Aorta (tissue), 5 donors: ENCODE results near the gene CPT1A. TPM values are rescaled to one million over a fixed set of nuclear protein-coding genes. Genes with fewer than 3 reads are reported as not detected.
A peak's percentile ranks its signal among the peaks of the same experiment; 100 is the strongest.

ENCODE experiments used
- ATAC-seq: fragments of 200-7000 bp; cut with Tn5 transposase; one replicate; pipeline ENCODE4 v1.9.1; 2022; ENCODE audit warnings: moderate library complexity; ENCODE audit not compliant: low FRiP score
- DNase-seq, 2 donors: peaks; one replicate each; pipeline ENCODE4 v3.0.0-alpha.2; 2020
- H3K27ac ChIP-seq, 2 donors: one replicate each; pipeline ENCODE4 v1.5.1; 2013; ENCODE audit warnings: low read length in 2 of 2, mild to moderate bottlenecking in 2 of 2, moderate library complexity in 2 of 2, control low read depth in 1 of 2, inconsistent platforms in 1 of 2, low read depth in 1 of 2
- H3K27me3 ChIP-seq, 2 donors: one replicate each; pipeline ENCODE4 v1.6.1; 2013; ENCODE audit warnings: control low read depth in 1 of 2, low read length in 1 of 2, mild to moderate bottlenecking in 1 of 2, moderate library complexity in 1 of 2; ENCODE audit not compliant: insufficient read depth in 2 of 2, control insufficient read depth in 1 of 2
- H3K36me3 ChIP-seq, 2 donors: one replicate each; pipeline ENCODE4 v1.6.1; 2013; ENCODE audit warnings: control low read depth in 1 of 2, low read length in 1 of 2, mild to moderate bottlenecking in 1 of 2; ENCODE audit not compliant: insufficient read depth in 2 of 2, control insufficient read depth in 1 of 2
- H3K4me1 ChIP-seq, 2 donors: one replicate each; pipeline ENCODE4 v1.6.1; 2013; ENCODE audit warnings: low read length in 2 of 2, control low read depth in 1 of 2, mild to moderate bottlenecking in 1 of 2, moderate library complexity in 1 of 2; ENCODE audit not compliant: insufficient read depth in 2 of 2, control insufficient read depth in 1 of 2
- H3K4me3 ChIP-seq, 2 donors: one replicate each; pipeline ENCODE4 v1.5.1; 2013; ENCODE audit warnings: low read length in 2 of 2, control low read depth in 1 of 2, mild to moderate bottlenecking in 1 of 2
- H3K9me3 ChIP-seq: one replicate; pipeline ENCODE4 v1.6.1; 2013; ENCODE audit warnings: mild to moderate bottlenecking, low read length; ENCODE audit not compliant: control insufficient read depth
- WGBS, 2 donors: extraction: QIAGEN DNeasy Blood & Tissue Kit; methylation state at CpG; one replicate each; pipeline ENCODE4 v1.1.7; 2013; 5-methylcytosine and 5-hydroxymethylcytosine counted together
- intact Hi-C, 2 donors: fragments of 100-400 bp; cut with DNase I; formaldehyde crosslinking; loops; one replicate each; pipeline versions ENCODE4 v1.14.2 to v1.15.0; 2022
- polyA plus RNA-seq, 2 donors: library from polyadenylated mRNA; stranded (reverse); fragments of 200-250 nt; gene quantifications; one replicate each; pipeline ENCODE4 v1.2.3, GENCODE V29; 2013
- total RNA-seq, 2 donors: library from RNA; stranded (reverse); fragmentation: NEBNext Ultra II Directional; extraction: Animal tissue kit (Norgen Biotek cat#: 25700); gene quantifications; one replicate each; pipeline ENCODE4 v1.2.1, GENCODE V29; 2021
- donor health status: healthy with polysubstance abuse.
- donor health status: Bipolar disorder and iron deficiency.
- donor health status: DM: no; HTN: no; CAD: no.
- donor health status: DM: no; HTN: no; CAD: no.
- donor health status: DM: yes; HTN: yes; CAD: no.

CPT1A gene
- total and polyA plus RNA-seq, 4 donors = 10.9 to 81.4 (median 59.5) TPM

DNA sequence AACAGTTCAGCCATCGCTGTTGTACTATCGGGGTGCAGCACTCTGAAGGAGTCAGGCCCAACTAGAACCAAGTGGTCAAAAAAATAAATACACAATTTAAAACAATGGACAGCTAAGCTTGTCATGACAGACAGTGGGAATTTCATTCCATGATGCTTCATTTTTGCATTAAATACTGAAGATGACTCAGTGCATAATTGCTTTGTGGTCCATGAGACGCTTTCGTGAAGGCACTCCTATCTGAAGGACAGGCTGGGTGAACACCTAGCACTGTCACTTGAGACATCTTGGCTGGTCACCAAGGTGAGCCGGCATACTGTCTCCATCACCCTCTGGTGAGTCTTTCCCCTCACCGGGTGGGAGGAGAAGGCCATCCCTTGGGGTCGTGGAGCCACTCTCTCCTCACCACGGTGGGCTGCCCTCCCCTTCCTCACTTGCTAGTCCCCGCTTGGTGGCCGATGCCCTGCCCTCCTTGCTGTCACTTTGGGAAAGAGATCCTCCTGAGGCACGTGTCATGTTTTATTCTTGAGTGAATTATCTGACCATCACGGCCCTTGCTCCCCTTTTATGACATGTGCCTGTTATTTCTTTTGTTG lies 85.4 kb downstream of the CPT1A start:
- Histone ChIP-seq H3K27me3 (no peaks in the 10 kb centered on the region), H3K4me3 (no peak overlapping the region), H3K9me3 (no peaks in the 10 kb centered on the region), H3K4me1 (no peaks in the 10 kb centered on the region), H3K36me3 (peaks cover 3 to 8% of the 10 kb centered on the region in 2 donors), H3K27ac (no peak overlapping the region)
- WGBS, 2 donors = 88% methylated on average over 12 of the region's 12 CpGs
- ATAC-seq (no peak), DNase-seq (peak in 1 of 2 donors; percentile 70)
- intact Hi-C loops = no loop called here

DNA sequence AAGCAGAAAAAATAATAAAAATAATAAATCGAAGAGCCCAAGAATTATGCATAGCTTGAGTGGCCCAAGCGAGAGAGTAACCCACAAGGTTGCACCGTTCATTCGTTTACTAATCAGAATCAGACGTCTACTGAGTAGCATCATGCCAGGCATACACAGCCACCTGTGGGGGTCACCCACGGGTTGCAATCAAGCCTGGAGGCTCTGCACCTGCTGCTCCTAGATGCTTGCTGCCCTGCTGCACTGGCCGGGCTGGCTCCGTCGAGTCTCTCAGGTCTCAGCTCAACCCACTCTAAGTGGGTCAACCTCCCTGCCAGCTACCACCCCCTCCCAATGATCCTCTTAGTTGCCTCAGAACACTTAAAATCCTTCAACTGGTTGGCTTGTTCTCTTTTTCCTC lies 88.4 kb downstream of the CPT1A start:
- Histone ChIP-seq H3K4me3 (no peak overlapping the region), H3K36me3 (peaks cover 0 to 6% of the 10 kb centered on the region in 2 donors), H3K27ac (no peak overlapping the region), H3K27me3 (no peaks in the 10 kb centered on the region), H3K9me3 (no peaks in the 10 kb centered on the region), H3K4me1 (no peaks in the 10 kb centered on the region)
- intact Hi-C loops = no loop called here
- 86 to 90% methylated on average over 9 of the region's 9 CpGs for WGBS, 2 donors
- ATAC-seq = no peak
- DNase-seq = no peak

DNA sequence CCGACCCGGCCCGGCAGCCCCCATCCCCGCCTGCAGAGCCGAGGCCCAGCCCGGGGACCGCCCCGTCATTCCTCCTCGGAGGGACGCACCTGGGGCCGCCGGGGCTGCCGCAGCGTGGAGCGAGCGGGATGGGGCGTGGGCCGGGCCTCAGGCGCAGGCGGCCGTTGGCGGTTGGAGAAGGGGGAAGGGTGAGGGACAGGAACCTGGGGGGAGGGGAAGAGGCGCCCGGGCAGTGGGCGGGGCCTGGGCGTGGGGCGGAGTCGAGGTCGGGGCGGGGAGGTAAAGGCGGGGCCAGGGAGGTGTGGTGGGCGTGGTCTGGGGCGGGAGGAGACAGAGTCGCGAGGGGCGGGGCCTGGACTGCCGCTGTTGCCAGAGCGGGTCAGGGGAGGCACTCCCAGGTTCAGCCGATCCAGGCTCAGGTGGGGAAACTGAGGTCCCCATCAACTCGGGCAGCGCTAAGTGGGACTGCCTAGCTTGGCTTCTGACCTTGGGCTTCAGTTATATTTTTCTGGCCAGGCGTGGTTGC lies 90.3 kb downstream of the CPT1A start, which contains the start of gene TESMIN:
Gene TESMIN (minus strand): TSS at position 190 of the 526 bp plus-strand sequence. CDS start 860 bp downstream, outside the sequence.
- peak; percentile 89 for ATAC-seq
- no peak within 1 kb of the TSS for H3K4me3 ChIP-seq
- peaks cover 0 to 4% of the 10 kb centered on the region in 2 donors for H3K36me3 ChIP-seq
- 3% methylated on average over 40 to 42 of the region's 42 CpGs for WGBS, 2 donors
- intact Hi-C loops = no loop called here
- H3K27ac ChIP-seq = no peak within 1 kb of the TSS
- no peaks in the 10 kb centered on the region for H3K4me1 ChIP-seq
- H3K9me3 ChIP-seq = no peaks in the 10 kb centered on the region
- no peaks in the 10 kb centered on the region for H3K27me3 ChIP-seq
- peak; percentile 91 to 94 for DNase-seq

DNA sequence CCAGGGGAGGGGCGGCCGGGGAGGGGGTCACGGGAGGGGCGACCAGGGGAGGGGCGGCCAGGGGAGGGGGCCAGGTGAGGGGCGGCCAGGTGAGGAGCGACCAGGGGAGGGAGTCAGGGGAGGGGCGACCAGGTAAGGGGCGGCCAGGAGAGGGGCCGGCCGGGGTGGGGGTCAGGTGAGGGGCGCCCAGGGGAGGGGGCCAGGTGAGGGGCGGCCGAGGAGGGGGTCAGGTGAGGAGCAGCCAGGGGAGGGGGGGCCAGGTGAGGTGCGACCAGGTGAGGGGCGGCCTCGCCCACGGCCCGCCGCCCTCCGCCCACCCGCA lies 90.8 kb downstream of the CPT1A start:
- Histone ChIP-seq H3K4me3 (no peak overlapping the region), H3K36me3 (peaks cover 0 to 2% of the 10 kb centered on the region in 2 donors), H3K27me3 (no peaks in the 10 kb centered on the region), H3K27ac (no peak overlapping the region), H3K9me3 (no peaks in the 10 kb centered on the region), H3K4me1 (no peaks in the 10 kb centered on the region)
- 0 to 4% methylated on average over 1 to 21 of the region's 22 CpGs for WGBS, 2 donors
- no peak for ATAC-seq
- peak in 1 of 2 donors; percentile 47 for DNase-seq
- intact Hi-C loops = no loop called here

DNA sequence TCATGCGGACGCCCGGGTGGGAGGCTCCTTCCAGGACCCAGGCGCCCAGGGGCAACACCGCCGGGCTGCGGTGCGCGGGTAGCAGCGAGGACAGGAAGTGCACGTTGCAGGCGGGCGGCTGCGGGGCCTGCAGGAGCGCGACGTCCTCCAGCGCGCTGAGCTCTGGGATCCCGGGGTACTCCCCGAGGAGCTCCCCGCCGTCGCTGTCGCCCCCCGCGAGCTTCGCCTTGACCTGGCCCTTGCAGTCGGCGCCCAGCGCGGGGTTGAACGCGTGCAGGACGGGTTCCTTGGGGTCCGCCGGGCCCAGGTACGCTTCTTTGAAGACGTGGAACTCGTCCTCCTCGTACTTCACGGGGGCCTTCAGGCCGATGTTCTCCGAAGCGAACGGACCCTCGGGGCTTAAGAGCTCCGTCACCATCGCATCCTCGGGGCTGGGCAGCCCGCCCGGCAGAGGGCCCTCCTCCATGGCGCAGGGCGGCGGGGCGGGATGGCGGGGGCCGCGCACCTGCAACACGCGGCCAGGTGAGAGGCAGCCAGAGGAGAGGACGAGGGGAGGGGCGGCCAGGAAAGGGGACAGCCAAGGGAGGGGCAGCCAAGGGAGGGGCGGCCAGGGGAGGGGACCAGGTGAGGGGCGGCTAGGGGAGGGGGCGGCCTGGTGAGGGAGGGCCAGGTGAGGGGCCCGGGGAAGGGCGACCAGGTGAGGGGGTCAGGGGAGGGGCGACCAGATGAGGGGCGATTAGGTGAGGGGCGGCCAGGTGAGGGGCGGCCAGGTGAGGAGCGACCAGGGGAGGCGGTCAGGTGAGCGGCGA lies 91.3 kb downstream of the CPT1A start:
- Histone ChIP-seq H3K27me3 (no peaks in the 10 kb centered on the region), H3K4me1 (no peaks in the 10 kb centered on the region), H3K27ac (no peak overlapping the region), H3K4me3 (no peak overlapping the region), H3K36me3 (peaks cover 0 to 2% of the 10 kb centered on the region in 2 donors), H3K9me3 (no peaks in the 10 kb centered on the region)
- ATAC-seq = peak; percentile 34
- peak in 1 of 2 donors; percentile 50 for DNase-seq
- intact Hi-C loops = no loop called here
- 23% methylated on average over 63 to 76 of the region's 76 CpGs for WGBS, 2 donors

DNA sequence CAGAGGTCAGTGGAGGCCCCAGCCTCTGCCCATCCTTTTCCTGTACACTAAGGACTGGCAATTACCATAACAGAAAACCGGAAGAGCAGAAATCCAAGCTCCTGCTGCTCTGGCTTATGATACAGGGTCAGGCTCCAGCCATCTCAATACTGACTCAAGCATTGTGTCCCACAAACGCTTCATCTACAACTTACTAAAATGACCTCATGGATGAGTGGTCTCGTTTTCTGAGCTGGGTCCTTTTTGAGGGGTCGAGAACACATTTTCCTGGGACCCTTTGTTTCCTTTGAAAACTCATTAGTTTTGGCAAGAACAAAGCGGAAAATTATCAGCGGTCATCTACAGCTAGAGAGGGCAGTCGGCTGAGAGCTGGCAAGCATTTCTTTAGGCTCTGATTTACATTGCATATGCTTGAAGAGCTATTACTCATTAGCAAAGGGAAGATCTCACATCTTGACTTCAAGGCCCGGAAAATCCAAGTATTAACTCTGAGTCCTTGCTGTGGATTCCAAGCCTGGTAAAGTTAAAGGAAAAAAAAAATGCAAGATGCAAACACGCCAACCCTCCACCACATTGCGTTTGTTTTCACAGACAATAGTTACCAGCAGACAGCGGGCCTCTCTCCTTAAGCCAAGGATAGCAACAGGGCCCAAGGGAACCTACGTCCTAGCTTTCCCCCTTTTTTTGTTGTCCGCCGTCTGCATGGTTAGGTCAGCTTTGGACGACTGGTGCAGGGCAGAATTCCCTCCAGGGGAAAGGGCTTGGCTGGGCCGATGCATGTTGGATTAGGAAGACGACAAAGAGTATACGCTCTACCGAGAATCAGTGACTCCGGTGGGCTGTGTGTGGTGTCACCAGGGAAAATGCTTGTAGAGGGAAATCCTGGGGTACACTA lies 92.2 kb downstream of the CPT1A start:
- Histone ChIP-seq H3K27me3 (no peaks in the 10 kb centered on the region), H3K27ac (no peak overlapping the region), H3K36me3 (peaks cover 0 to 2% of the 10 kb centered on the region in 2 donors), H3K4me3 (no peak overlapping the region), H3K9me3 (no peaks in the 10 kb centered on the region), H3K4me1 (no peaks in the 10 kb centered on the region)
- ATAC-seq (peak; percentile 13), DNase-seq (no peak)
- intact Hi-C loops = no loop called here
- 47 to 57% methylated on average over 20 of the region's 20 CpGs for WGBS, 2 donors

DNA sequence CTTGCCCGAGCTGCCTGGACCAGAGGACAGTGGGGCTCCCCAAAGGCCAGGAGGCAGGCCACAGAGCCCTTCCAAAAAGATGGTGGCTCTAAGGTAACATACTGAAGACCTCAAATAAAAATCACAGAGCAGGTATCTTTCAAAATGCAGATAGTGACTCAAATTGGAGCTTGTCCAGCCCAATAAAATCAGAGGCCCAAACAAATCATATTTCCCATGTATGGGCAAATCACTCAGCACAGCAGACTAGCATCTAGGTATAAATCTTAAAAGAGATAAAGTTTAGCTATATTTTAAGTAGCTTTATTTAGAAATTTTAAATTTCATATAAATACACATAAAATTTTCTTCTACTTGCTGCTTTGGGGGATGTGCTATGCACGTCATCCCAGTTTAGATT lies 93.7 kb downstream of the CPT1A start:
- Histone ChIP-seq H3K4me1 (no peaks in the 10 kb centered on the region), H3K4me3 (no peak overlapping the region), H3K27ac (no peak overlapping the region), H3K36me3 (no peaks in the 10 kb centered on the region), H3K9me3 (no peaks in the 10 kb centered on the region), H3K27me3 (no peaks in the 10 kb centered on the region)
- no peak for DNase-seq
- intact Hi-C loops = no loop called here
- ATAC-seq = no peak
- 89 to 96% methylated on average over 2 of the region's 2 CpGs for WGBS, 2 donors

DNA sequence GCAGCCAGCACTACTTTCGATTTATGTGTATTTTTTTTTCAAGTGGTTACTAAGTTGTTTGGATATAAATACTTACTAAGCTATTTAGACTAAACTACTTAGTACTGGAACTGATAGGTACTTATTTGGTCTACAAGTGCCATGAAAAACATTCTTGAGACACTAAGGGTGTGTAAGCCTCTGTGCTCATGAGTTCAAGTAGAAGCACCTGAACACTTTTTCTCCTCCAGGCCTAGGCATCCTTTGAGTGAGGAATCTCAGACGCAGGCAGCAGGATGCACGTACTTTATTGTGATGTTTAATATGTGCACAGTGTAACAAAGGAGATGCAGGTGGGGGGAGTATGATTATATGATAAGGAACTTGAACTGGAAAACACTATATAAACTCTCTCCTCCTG lies 98.2 kb downstream of the CPT1A start:
- intact Hi-C loops = no loop called here
- no peaks in the 10 kb centered on the region for H3K9me3 ChIP-seq
- no peaks in the 10 kb centered on the region for H3K27me3 ChIP-seq
- WGBS, 2 donors = 96% methylated on average over 3 of the region's 3 CpGs
- no peak for DNase-seq
- H3K4me1 ChIP-seq = no peaks in the 10 kb centered on the region
- H3K36me3 ChIP-seq = no peaks in the 10 kb centered on the region
- H3K4me3 ChIP-seq = no peak overlapping the region
- ATAC-seq = no peak
- H3K27ac ChIP-seq = no peak overlapping the region
